K562 (cell line): ENCODE data around the gene RAD1. TPM values are rescaled to one million over a fixed set of nuclear protein-coding genes. Genes with fewer than 3 reads are reported as not detected.

Experiments
- FOXA3 ChIP-seq, 2 experiments: fragments of 450-650 bp in 1 of 2; sonication (generic) in 1 of 2; formaldehyde crosslinking; IDR thresholded peaks in 1 of 2; conservative IDR thresholded peaks in 1 of 2; 2 replicates each; pipeline versions ENCODE4 v1.4.0 to v1.8.0; 2020 to 2022; ENCODE audit warnings: mild to moderate bottlenecking in 2 of 2, missing genetic modification reagents in 1 of 2
- HES1 ChIP-seq: fragments of 450-650 bp; IDR thresholded peaks from 2 replicates; pipeline ENCODE4 v1.6.1; 2016; ENCODE audit warnings: low read depth, mild to moderate bottlenecking, moderate library complexity
- JUNB ChIP-seq: fragments of 450-650 bp; formaldehyde crosslinking; conservative IDR thresholded peaks from 2 replicates; pipeline ENCODE4 v1.4.0; 2020; ENCODE audit warnings: mild to moderate bottlenecking
- MTA1 ChIP-seq: fragments of 450-650 bp; IDR thresholded peaks from 2 replicates; pipeline ENCODE4 v1.6.1; 2017; ENCODE audit warnings: borderline replicate concordance
- NR2F6 ChIP-seq: fragments of 450-650 bp; formaldehyde crosslinking; IDR thresholded peaks from 2 replicates; pipeline ENCODE4 v1.4.0; 2020; ENCODE audit warnings: mild to moderate bottlenecking
- RBM14 ChIP-seq: fragments of 200-400 bp; formaldehyde crosslinking; IDR thresholded peaks from 2 replicates; pipeline ENCODE4 v1.6.1; 2018; ENCODE audit warnings: low read depth, mild to moderate bottlenecking, low read length, moderate library complexity, borderline replicate concordance; ENCODE audit not compliant: insufficient read depth
- RCOR1 ChIP-seq, 2 experiments: IDR thresholded peaks; 2 replicates each; pipeline ENCODE4 v1.6.1; 2012; ENCODE audit warnings: low read depth in 2 of 2, low read length in 2 of 2, borderline replicate concordance in 1 of 2, improper control_type of control experiment in 1 of 2
- SNIP1 ChIP-seq: fragments of 450-650 bp; IDR thresholded peaks from 2 replicates; pipeline ENCODE4 v1.7.1; 2017; ENCODE audit warnings: low read depth, mild to moderate bottlenecking
- SOX6 ChIP-seq: fragments of 450-650 bp; IDR thresholded peaks from 2 replicates; pipeline ENCODE4 v1.6.1; 2014; ENCODE audit warnings: mild to moderate bottlenecking
- TCF7L2 ChIP-seq: fragments of 150-350 bp; IDR thresholded peaks from 2 replicates; pipeline ENCODE4 v1.6.1; 2016; ENCODE audit warnings: low read depth, mild to moderate bottlenecking, low read length, moderate library complexity
- ZBTB40 ChIP-seq, 2 experiments: fragments of 450-650 bp in 1 of 2; sonication (generic) in 1 of 2; formaldehyde crosslinking in 1 of 2; IDR thresholded peaks; 2 replicates each; pipeline versions ENCODE4 v1.7.1 to v1.9.0; 2016 to 2022; ENCODE audit warnings: inconsistent platforms in 1 of 2, mild to moderate bottlenecking in 1 of 2, missing genetic modification reagents in 1 of 2
- ZC3H8 ChIP-seq: fragments of 450-650 bp; IDR thresholded peaks from 2 replicates; pipeline ENCODE4 v1.6.1; 2017
- polyA plus RNA-seq, 8 experiments: library from polyadenylated mRNA; depleted of rRNA in 4 of 8; stranded (reverse) in 5 of 8; unstranded in 3 of 8; fragments of >200 nt; fragmentation: Nextera tagmentation in 2 of 8; fragmentation: Illumina TruSeq in 1 of 8; extraction: Ambion mirVana in 2 of 8; extraction: Trizol in 1 of 8; gene quantifications; 2 replicates each; pipeline versions ENCODE4 v1.2.1 to v1.2.3, GENCODE V29; 2011 to 2014; ENCODE audit warnings: inconsistent platforms in 1 of 8, missing spikeins in 1 of 8
- total RNA-seq, 7 experiments: library from RNA; depleted of rRNA in 6 of 7; stranded (reverse); fragments of >200 nt in 6 of 7; fragmentation: Illumina TruSeq in 2 of 7; extraction: Trizol in 2 of 7; gene quantifications; 2 replicates each; pipeline versions ENCODE4 v1.2.1 to v1.2.3, GENCODE V29; 2011 to 2021; ENCODE audit warnings: low replicate concordance in 1 of 7
- TF ChIP-seq, protein P1 (sequence below): sonication (generic); formaldehyde crosslinking; IDR thresholded peaks from 2 replicates; pipeline ENCODE4 v1.8.1; 2023; ENCODE audit warnings: mild to moderate bottlenecking, missing genetic modification reagents
- TF ChIP-seq, protein P2 (sequence below): fragments of 450-650 bp; IDR thresholded peaks from 2 replicates; pipeline ENCODE4 v1.6.1; 2016

RAD1 gene
- total and polyA plus RNA-seq, 9 of the 15 experiments (the other 6 are each of a cell fraction or from before 2014, with no cell fraction given), result 44.5 to 148 (median 60.8) TPM

GRCh38 chr5:34923694-34924461, 8.6 kb upstream of the RAD1 start (continued):
- TF ChIP-seq ZBTB40 (IDR thresholded peaks at IDR 0.05) (0 out of 2 replicates have a peak, but pooled peaks have one; percentile 14), ZBTB40 (CRISPR knock-in tag; IDR thresholded peaks at IDR 0.05) (no peak), FOXA3 (CRISPR knock-in tag; conservative IDR thresholded peaks at IDR 0.05 in 1 of 2, IDR thresholded peaks at IDR 0.05 in 1 of 2) (no peak), SOX6 (peak; percentile 44; the same call in 1 of the 2 replicates), RCOR1 (IDR thresholded peaks at IDR 0.05; ENCODE audit: borderline replicate concordance in 1 of 2, low read depth in 2 of 2, low read length in 2 of 2) (peak; percentile 62 to 91; a peak in 2 of 4 replicates), HES1 (0 out of 2 replicates have a peak, but pooled peaks have one; percentile 47), RBM14 (no peak), SNIP1 (no peak), NR2F6 (CRISPR knock-in tag) (no peak), TCF7L2 (no peak), ZC3H8 (no peak), MTA1 (peak; percentile 65; the same call in 1 of the 2 replicates), JUNB (CRISPR knock-in tag) (peak; percentile 99)
- TF ChIP-seq, protein P1, sequence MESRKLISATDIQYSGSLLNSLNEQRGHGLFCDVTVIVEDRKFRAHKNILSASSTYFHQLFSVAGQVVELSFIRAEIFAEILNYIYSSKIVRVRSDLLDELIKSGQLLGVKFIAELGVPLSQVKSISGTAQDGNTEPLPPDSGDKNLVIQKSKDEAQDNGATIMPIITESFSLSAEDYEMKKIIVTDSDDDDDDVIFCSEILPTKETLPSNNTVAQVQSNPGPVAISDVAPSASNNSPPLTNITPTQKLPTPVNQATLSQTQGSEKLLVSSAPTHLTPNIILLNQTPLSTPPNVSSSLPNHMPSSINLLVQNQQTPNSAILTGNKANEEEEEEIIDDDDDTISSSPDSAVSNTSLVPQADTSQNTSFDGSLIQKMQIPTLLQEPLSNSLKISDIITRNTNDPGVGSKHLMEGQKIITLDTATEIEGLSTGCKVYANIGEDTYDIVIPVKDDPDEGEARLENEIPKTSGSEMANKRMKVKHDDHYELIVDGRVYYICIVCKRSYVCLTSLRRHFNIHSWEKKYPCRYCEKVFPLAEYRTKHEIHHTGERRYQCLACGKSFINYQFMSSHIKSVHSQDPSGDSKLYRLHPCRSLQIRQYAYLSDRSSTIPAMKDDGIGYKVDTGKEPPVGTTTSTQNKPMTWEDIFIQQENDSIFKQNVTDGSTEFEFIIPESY, result no peak
- TF ChIP-seq, protein P2, sequence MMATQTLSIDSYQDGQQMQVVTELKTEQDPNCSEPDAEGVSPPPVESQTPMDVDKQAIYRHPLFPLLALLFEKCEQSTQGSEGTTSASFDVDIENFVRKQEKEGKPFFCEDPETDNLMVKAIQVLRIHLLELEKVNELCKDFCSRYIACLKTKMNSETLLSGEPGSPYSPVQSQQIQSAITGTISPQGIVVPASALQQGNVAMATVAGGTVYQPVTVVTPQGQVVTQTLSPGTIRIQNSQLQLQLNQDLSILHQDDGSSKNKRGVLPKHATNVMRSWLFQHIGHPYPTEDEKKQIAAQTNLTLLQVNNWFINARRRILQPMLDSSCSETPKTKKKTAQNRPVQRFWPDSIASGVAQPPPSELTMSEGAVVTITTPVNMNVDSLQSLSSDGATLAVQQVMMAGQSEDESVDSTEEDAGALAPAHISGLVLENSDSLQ, result 0 out of 2 replicates have a peak, but pooled peaks have one; percentile 17
